Keratinocyte (primary cell): ENCODE data around the gene AHNAK. TPM values are rescaled to one million over a fixed set of nuclear protein-coding genes. Genes with fewer than 3 reads are reported as not detected.

Experiments used
- DNase-seq: peaks from one replicate; pipeline ENCODE4 v3.0.0-alpha.2; 2011; ENCODE audit warnings: low read depth, missing footprints, low spot score
- FAIRE-seq: peaks from 2 replicates; lab custom pipeline; 2011; peaks lifted over from hg19 to GRCh38; lab: Jason Lieb, UNC
- H2AFZ ChIP-seq: 2 replicates; pipeline ENCODE4 v1.6.0; 2012; ENCODE audit warnings: low read length, control low read depth, inconsistent platforms; ENCODE audit not compliant: control insufficient read depth
- H3K27ac ChIP-seq: 2 replicates; pipeline ENCODE4 v1.5.1; 2011; ENCODE audit warnings: low read length; ENCODE audit not compliant: control insufficient read depth, insufficient read depth
- H3K27me3 ChIP-seq: 3 replicates; pipeline ENCODE4 v1.6.0; 2011; ENCODE audit warnings: low read length; ENCODE audit not compliant: control insufficient read depth, insufficient read depth; ENCODE audit errors: extremely low read depth
- H3K36me3 ChIP-seq, 2 experiments: 2 replicates in 1 of 2; 3 replicates in 1 of 2; pipeline ENCODE4 v1.5.1; 2011; ENCODE audit warnings: low read length in 2 of 2, mild to moderate bottlenecking in 1 of 2; ENCODE audit not compliant: control insufficient read depth in 2 of 2, insufficient read depth in 2 of 2; ENCODE audit errors: extremely low read depth in 1 of 2
- H3K4me1 ChIP-seq: 3 replicates; pipeline ENCODE4 v1.5.1; 2011; ENCODE audit warnings: low read length; ENCODE audit not compliant: control insufficient read depth, insufficient read depth; ENCODE audit errors: extremely low read depth
- H3K4me2 ChIP-seq: 3 replicates; pipeline ENCODE4 v1.6.0; 2011; ENCODE audit warnings: low read depth, low read length; ENCODE audit not compliant: control insufficient read depth, insufficient read depth; ENCODE audit errors: extremely low read depth
- H3K4me3 ChIP-seq, 3 experiments: fragments of 200-600 bp in 1 of 3; sonication (generic) in 1 of 3; 2 replicates in 2 of 3; 3 replicates in 1 of 3; pipeline ENCODE4 v1.5.1; 2011 to 2016; ENCODE audit warnings: low read length in 3 of 3, mild to moderate bottlenecking in 3 of 3, control low read depth in 2 of 3, inconsistent platforms in 1 of 3, low read depth in 1 of 3, mixed read lengths in 1 of 3, mixed run types in 1 of 3, moderate library complexity in 1 of 3; ENCODE audit not compliant: control insufficient read depth in 2 of 3, insufficient read depth in 2 of 3; ENCODE audit errors: extremely low read depth in 1 of 3
- H3K79me2 ChIP-seq: 2 replicates; pipeline ENCODE4 v1.6.0; 2012; ENCODE audit warnings: low read length; ENCODE audit not compliant: control insufficient read depth, insufficient read depth
- H3K9ac ChIP-seq: 3 replicates; pipeline ENCODE4 v1.6.0; 2011; ENCODE audit warnings: low read length; ENCODE audit not compliant: control insufficient read depth, insufficient read depth; ENCODE audit errors: extremely low read depth
- H3K9me1 ChIP-seq: 3 replicates; pipeline ENCODE4 v1.6.0; 2011; ENCODE audit warnings: low read length; ENCODE audit not compliant: control insufficient read depth, insufficient read depth; ENCODE audit errors: extremely low read depth
- H3K9me3 ChIP-seq: 2 replicates; pipeline ENCODE4 v1.5.1; 2012; ENCODE audit warnings: low read depth, low read length; ENCODE audit not compliant: control insufficient read depth
- H4K20me1 ChIP-seq: 3 replicates; pipeline ENCODE4 v1.6.0; 2011; ENCODE audit warnings: low read length; ENCODE audit not compliant: control insufficient read depth, insufficient read depth; ENCODE audit errors: extremely low read depth
- EZH2 ChIP-seq: IDR thresholded peaks from one replicate; pipeline ENCODE4 v1.6.1; 2012; ENCODE audit warnings: inconsistent platforms, mild to moderate bottlenecking, low read length, moderate library complexity
- dilution Hi-C: fragments of 300-500 bp; cut with MboI; formaldehyde crosslinking; loops from one replicate; pipeline ENCODE4 v1.7.0; 2020; ENCODE audit warnings: low sequenced_read_pairs; ENCODE audit not compliant: extremely low pct_ligation_motif_present
- polyA plus RNA-seq, 5 experiments: library from polyadenylated mRNA; depleted of rRNA in 3 of 5; stranded (reverse) in 3 of 5; stranded (forward) in 1 of 5; unstranded in 1 of 5; fragments of >200 nt; gene quantifications; 1 replicate in 1 of 5; 2 replicates in 3 of 5; 3 replicates in 1 of 5; pipeline versions ENCODE4 v1.2.1 to v1.2.3, GENCODE V29; 2011 to 2012; ENCODE audit warnings: missing spikeins in 2 of 5, low read depth in 1 of 5, low replicate concordance in 1 of 5
- TF ChIP-seq, protein P1 (sequence below), 3 experiments: IDR thresholded peaks in 1 of 3; conservative IDR thresholded peaks in 1 of 3; optimal IDR thresholded peaks in 1 of 3; 2 replicates in 2 of 3; 3 replicates in 1 of 3; pipeline versions ENCODE3 to v1.5.1; 2011; ENCODE audit warnings: low read length in 3 of 3, mild to moderate bottlenecking in 3 of 3, moderate library complexity in 2 of 3, control low read depth in 1 of 3, inconsistent platforms in 1 of 3; ENCODE audit not compliant: insufficient read depth in 2 of 3; ENCODE audit errors: extremely low read depth in 1 of 3

Gene AHNAK
- polyA plus RNA-seq, 1 donor (not counting 4 experiments of a cell fraction or from before 2014, with no cell fraction given) = 220 TPM

- FAIRE-seq (no peak), DNase-seq (no peak)
- TF ChIP-seq, protein P1, sequence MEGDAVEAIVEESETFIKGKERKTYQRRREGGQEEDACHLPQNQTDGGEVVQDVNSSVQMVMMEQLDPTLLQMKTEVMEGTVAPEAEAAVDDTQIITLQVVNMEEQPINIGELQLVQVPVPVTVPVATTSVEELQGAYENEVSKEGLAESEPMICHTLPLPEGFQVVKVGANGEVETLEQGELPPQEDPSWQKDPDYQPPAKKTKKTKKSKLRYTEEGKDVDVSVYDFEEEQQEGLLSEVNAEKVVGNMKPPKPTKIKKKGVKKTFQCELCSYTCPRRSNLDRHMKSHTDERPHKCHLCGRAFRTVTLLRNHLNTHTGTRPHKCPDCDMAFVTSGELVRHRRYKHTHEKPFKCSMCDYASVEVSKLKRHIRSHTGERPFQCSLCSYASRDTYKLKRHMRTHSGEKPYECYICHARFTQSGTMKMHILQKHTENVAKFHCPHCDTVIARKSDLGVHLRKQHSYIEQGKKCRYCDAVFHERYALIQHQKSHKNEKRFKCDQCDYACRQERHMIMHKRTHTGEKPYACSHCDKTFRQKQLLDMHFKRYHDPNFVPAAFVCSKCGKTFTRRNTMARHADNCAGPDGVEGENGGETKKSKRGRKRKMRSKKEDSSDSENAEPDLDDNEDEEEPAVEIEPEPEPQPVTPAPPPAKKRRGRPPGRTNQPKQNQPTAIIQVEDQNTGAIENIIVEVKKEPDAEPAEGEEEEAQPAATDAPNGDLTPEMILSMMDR (optimal IDR thresholded peaks at IDR 0.05 in 1 of 3, IDR thresholded peaks at IDR 0.05 in 1 of 3, conservative IDR thresholded peaks at IDR 0.05 in 1 of 3; ENCODE audit: extremely low read depth in 1 of 3, insufficient read depth in 2 of 3, low read length in 3 of 3) = peak; percentile 10 to 50 (median 43)
- no peak for TF ChIP-seq EZH2
- dilution Hi-C loops = no loop called here
- Histone ChIP-seq H3K9me3 (no peaks in the 10 kb centered on the region), H3K9ac (no peak overlapping the region), H2AFZ (no peak overlapping the region), H3K9me1 (no peaks in the 10 kb centered on the region), H3K36me3 (no peaks in the 10 kb centered on the region), H3K27me3 (no peaks in the 10 kb centered on the region), H3K4me3 (no peak overlapping the region), H3K79me2 (no peaks in the 10 kb centered on the region), H3K4me2 (no peak overlapping the region), H3K4me1 (peaks cover 8% of the 10 kb centered on the region), H3K27ac (no peak overlapping the region), H4K20me1 (no peaks in the 10 kb centered on the region)
These were observed 153.5 kb downstream of the AHNAK start for GRCh38 chr11:62393061-62393611.

DNA sequence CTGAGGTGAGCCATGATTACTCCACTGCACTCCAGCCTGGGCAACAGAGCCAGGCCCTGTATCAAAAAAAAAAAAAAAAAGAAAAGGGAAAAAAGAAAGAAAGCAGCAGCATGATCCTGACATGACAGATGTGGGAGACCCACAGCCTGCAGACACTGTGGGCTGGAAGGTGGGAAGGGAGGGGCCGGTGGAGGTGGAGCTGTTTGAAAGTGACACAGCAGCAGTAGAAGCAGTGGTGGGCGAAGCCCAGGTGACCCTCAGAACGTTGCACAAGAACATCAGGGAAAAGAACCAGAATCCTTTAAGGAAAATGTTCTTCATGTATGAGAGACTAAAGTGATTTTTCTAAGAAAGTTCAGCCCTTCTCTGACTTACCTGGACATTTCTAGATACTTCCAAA lies 154.1 kb downstream of the AHNAK start:
- H3K27ac ChIP-seq = no peak overlapping the region

More for the DNA sequence above, 154.1 kb downstream of the AHNAK start:
- FAIRE-seq (no peak), DNase-seq (no peak)
- Histone ChIP-seq H4K20me1 (no peaks in the 10 kb centered on the region), H3K79me2 (no peaks in the 10 kb centered on the region), H2AFZ (no peak overlapping the region), H3K4me1 (peaks cover 8% of the 10 kb centered on the region), H3K27me3 (no peaks in the 10 kb centered on the region), H3K9ac (no peak overlapping the region), H3K9me3 (no peaks in the 10 kb centered on the region), H3K9me1 (no peaks in the 10 kb centered on the region), H3K36me3 (no peaks in the 10 kb centered on the region), H3K4me2 (no peak overlapping the region), H3K4me3 (no peak overlapping the region)
- dilution Hi-C loops = no loop called here
- TF ChIP-seq, protein P1 (optimal IDR thresholded peaks at IDR 0.05 in 1 of 3, IDR thresholded peaks at IDR 0.05 in 1 of 3, conservative IDR thresholded peaks at IDR 0.05 in 1 of 3; ENCODE audit: extremely low read depth in 1 of 3, insufficient read depth in 2 of 3, low read length in 3 of 3) = no peak
- TF ChIP-seq EZH2 = no peak
